Measurements from ENCODE around the gene DDX10.
A peak's percentile ranks its signal among the peaks of the same experiment; 100 is the strongest.
"Not testable (repeated sequence)": the region's sequence is repeated elsewhere in the genome, so short reads cannot be mapped to it uniquely, and the experiment has no call there.

DDX10 gene

GRCh38 chr11:108715239-108715638 is 50.4 kb downstream of the DDX10 start:
- no peak for DNase-seq (ENCODE audit: low spot score)

GRCh38 chr11:108718466-108718865 is 53.6 kb downstream of the DDX10 start:
- DNase-seq (ENCODE audit: low spot score), result no peak

- no peak for DNase-seq (ENCODE audit: low spot score)
Observed at GRCh38 chr11:108724974-108725689, 60.3 kb downstream of the DDX10 start.

GRCh38 chr11:108726077-108726800 is 61.4 kb downstream of the DDX10 start:
- no peak for DNase-seq (ENCODE audit: low spot score)

- no peak for DNase-seq (ENCODE audit: low spot score)
Observed at GRCh38 chr11:108727665-108728064, 62.8 kb downstream of the DDX10 start.

- DNase-seq (ENCODE audit: low spot score), result no peak
Observed at GRCh38 chr11:108729227-108729871, 64.5 kb downstream of the DDX10 start.

GRCh38 chr11:108732395-108732794 is 67.5 kb downstream of the DDX10 start:
- no peak for DNase-seq (ENCODE audit: low spot score)

GRCh38 chr11:108733479-108734116 is 68.7 kb downstream of the DDX10 start:
- DNase-seq (ENCODE audit: low spot score), result peak; percentile 1

GRCh38 chr11:108734283-108734682 is 69.4 kb downstream of the DDX10 start:
- no peak for DNase-seq (ENCODE audit: low spot score)

- DNase-seq (ENCODE audit: low spot score), result peak; percentile 2
Observed at GRCh38 chr11:108734956-108735559, 70.2 kb downstream of the DDX10 start.

GRCh38 chr11:108740132-108740531 is 75.3 kb downstream of the DDX10 start:
- not testable (repeated sequence) for DNase-seq (ENCODE audit: low spot score)

- DNase-seq (ENCODE audit: low spot score), result no peak
Observed at GRCh38 chr11:108743851-108744250, 79.0 kb downstream of the DDX10 start.

- no peak for DNase-seq (ENCODE audit: low spot score)
Observed at GRCh38 chr11:108748968-108749367, 84.1 kb downstream of the DDX10 start.

GRCh38 chr11:108751444-108751843 is 86.6 kb downstream of the DDX10 start:
- DNase-seq (ENCODE audit: low spot score), result no peak

- DNase-seq (ENCODE audit: low spot score), result no peak
Observed at GRCh38 chr11:108752297-108752751, 87.5 kb downstream of the DDX10 start.

GRCh38 chr11:108754901-108755625 is 90.2 kb downstream of the DDX10 start:
- no peak for DNase-seq (ENCODE audit: low spot score)

- DNase-seq (ENCODE audit: low spot score), result no peak
Observed at GRCh38 chr11:108757630-108758029, 92.8 kb downstream of the DDX10 start.

GRCh38 chr11:108758458-108758857 is 93.6 kb downstream of the DDX10 start:
- DNase-seq (ENCODE audit: low spot score), result no peak

- DNase-seq (ENCODE audit: low spot score), result no peak
Observed at GRCh38 chr11:108766596-108767173, 101.8 kb downstream of the DDX10 start.

GRCh38 chr11:108768370-108768769 is 103.5 kb downstream of the DDX10 start:
- DNase-seq (ENCODE audit: low spot score), result no peak

- DNase-seq (ENCODE audit: low spot score), result no peak
Observed at GRCh38 chr11:108768964-108769363, 104.1 kb downstream of the DDX10 start.
